SHP77 (cell line): ENCODE results near the gene TCEANC2.
"Not testable (repeated sequence)": the region's sequence is repeated elsewhere in the genome, so short reads cannot be mapped to it uniquely, and the experiment has no call there.

ENCODE experiments used
- DNase-seq, 2 experiments: peaks; one replicate each; lab custom pipeline; 2025; lab: John Stamatoyannopoulos, UW

TCEANC2 gene

GRCh38 chr1:54052934-54053744 is at the start of gene TCEANC2, which contains the start of gene TMEM59:
Gene TCEANC2 (plus strand): TSS chr1:54053608. CDS start chr1:54054423, 815 bp downstream.
Gene TMEM59 (minus strand): TSS chr1:54053204. CDS start chr1:54053188, 16 bp downstream.
- peak; percentile 97 to 99 for DNase-seq

GRCh38 chr1:54003750-54004480 is 49.5 kb upstream of the TCEANC2 start:
- DNase-seq = not testable (repeated sequence)

GRCh38 chr1:54004481-54005049 is 48.8 kb upstream of the TCEANC2 start:
- no peak for DNase-seq

GRCh38 chr1:54006508-54006907 is 46.9 kb upstream of the TCEANC2 start:
- no peak for DNase-seq

- DNase-seq = no peak
Measured at GRCh38 chr1:54007613-54008012, 45.8 kb upstream of the TCEANC2 start.

GRCh38 chr1:54008876-54009275 is 44.5 kb upstream of the TCEANC2 start:
- no peak for DNase-seq

GRCh38 chr1:54009406-54009805 is 44.0 kb upstream of the TCEANC2 start:
- no peak for DNase-seq

- DNase-seq = no peak
Measured at GRCh38 chr1:54010415-54011117, 42.8 kb upstream of the TCEANC2 start.

- DNase-seq = no peak
Measured at GRCh38 chr1:54011316-54012007, 41.9 kb upstream of the TCEANC2 start.

- DNase-seq = no peak
Measured at GRCh38 chr1:54012008-54012325, 41.4 kb upstream of the TCEANC2 start.

GRCh38 chr1:54012863-54013262 is 40.5 kb upstream of the TCEANC2 start:
- peak in 1 of 2 experiments; percentile 51 for DNase-seq

GRCh38 chr1:54013393-54014008 is 39.9 kb upstream of the TCEANC2 start:
- no peak for DNase-seq

- no peak for DNase-seq
Measured at GRCh38 chr1:54014009-54014629, 39.3 kb upstream of the TCEANC2 start.

- DNase-seq = no peak
Measured at GRCh38 chr1:54016343-54017282, 36.8 kb upstream of the TCEANC2 start.

- DNase-seq = no peak
Measured at GRCh38 chr1:54017979-54018378, 35.4 kb upstream of the TCEANC2 start, which contains the start of gene LDLRAD1. Gene LDLRAD1 (minus strand): TSS chr1:54018186. CDS start chr1:54018112, 74 bp downstream.

- DNase-seq = no peak
Measured at GRCh38 chr1:54018635-54019034, 34.8 kb upstream of the TCEANC2 start.

- DNase-seq = not testable (repeated sequence)
Measured at GRCh38 chr1:54019562-54020176, 33.7 kb upstream of the TCEANC2 start.

GRCh38 chr1:54024358-54024757 is 29.1 kb upstream of the TCEANC2 start:
- no peak for DNase-seq

- DNase-seq = not testable (repeated sequence)
Measured at GRCh38 chr1:54024811-54025210, 28.6 kb upstream of the TCEANC2 start.
